Amygdala (tissue), 56 donors: ENCODE measurements around the gene CFAP74.

Experiments
- DNase-seq, 56 donors: peaks; one replicate each; lab custom pipeline; 2025; lab: John Stamatoyannopoulos, UW

Gene CFAP74

DNA sequence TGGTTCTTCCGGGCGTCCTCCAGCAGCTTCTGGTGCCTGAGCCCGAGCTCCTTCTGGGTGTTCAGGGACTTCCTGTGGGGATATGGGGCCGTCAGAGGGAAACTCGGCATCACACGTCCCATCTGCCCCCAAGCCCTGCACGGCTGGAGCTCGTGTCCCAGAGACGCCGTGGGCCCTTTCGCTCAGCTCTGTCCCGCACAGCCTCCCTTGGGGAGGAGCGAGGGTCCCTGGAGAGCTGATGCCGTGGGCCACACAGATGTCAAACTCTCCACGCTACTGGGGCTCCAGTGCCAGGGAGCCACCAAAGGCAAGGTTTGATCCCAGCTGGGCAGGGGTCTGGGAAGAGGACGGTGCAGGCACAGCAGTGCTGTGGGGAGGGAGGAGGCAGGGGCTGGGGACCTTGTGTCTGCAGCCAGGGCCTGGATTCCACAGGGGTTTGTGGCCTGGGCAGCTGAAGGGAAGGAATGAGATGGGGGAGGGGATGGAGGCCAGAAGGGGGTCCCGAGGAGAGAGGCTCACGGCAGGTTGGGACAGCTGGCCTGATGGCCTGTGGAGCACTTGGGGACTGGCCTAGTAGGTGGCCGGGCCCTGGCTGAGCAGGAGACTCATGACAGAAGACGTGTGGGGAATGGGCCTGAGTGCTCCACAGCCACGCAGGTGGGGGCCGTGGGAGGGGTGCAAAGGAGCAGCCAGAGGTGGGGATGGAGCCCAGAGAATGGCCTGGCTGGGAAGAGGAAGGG is 30.4 kb downstream of the CFAP74 start:
- no peak for DNase-seq

- DNase-seq: no peak
These were observed 31.9 kb downstream of the CFAP74 start for GRCh38 chr1:1971688-1972087.

DNA sequence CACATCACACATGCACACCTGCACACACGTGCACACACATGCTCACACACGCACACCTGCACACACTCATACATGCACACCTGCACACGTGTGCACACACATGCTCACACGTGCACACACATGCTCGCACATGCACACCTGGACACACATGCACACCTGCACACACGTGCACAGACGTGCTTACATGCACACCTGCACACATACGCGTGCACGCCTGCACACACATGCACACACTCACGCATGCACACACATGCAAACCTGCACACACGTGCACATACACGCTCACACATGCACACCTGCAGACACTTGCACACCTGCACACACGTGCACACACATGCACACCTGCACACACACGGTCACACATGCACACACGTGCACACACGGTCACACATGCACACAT is 32.6 kb downstream of the CFAP74 start:
- DNase-seq: no peak

DNA sequence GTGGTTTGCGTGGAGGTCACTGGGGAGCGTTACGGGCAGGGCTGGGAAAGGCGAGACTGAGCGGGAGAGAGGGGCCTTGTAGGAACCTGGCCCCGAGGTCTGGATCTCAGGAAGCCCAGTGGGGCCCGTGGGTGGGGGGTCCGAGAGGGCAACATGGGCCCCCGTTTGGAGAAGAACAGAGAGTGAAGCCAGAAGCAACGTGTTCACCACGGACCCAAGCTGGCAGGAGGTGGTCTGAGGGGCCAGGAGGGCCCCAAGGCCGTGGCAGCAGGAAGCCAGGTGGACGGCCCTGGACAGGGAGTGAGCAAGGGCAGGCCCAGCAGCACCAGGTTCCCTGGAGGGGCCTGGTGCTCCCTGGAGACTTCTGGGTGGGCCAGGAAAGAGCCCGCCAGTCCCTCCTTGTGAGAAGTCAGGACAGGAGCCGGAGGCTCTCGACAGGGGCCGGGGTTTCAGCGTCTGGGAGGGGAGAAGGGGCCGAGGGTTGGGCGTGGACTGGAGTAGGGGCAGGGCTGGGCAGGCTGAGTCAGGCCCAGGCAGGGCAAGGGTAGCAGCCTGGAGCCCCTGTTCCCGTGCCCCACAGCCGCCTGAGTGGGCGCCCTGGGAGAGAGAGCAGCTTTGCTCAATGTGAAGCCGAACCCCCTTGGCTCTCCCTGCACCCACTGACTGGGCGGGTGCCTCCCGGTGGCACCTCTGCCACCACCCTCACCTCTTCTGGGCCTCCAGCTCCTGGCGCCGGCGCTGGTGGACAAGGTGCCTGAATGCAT is 33.5 kb downstream of the CFAP74 start:
- DNase-seq: no peak

- no peak for DNase-seq
These were observed 34.1 kb downstream of the CFAP74 start for GRCh38 chr1:1969505-1969900.

- DNase-seq: no peak
These were observed 34.6 kb downstream of the CFAP74 start for GRCh38 chr1:1968767-1969504.

DNA sequence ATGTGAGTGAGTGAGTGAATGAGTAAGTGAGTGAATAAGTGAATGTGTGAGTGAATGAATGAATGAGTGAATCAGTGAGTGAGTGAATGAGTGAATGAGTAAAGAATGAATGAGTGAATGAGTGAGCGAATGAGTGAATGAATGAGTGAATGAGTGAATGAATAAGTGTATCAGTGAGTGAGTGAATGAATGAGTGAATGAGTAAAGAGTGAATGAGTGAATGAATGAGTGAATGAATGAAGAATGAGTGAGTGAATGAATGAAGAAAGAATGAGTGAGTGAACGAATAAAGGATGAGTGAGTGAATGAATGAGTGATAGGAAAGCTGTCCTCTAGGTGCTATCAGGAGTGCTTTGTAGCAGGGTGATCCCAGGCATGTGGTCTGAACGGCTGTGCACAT is 35.7 kb downstream of the CFAP74 start:
- no peak for DNase-seq

GRCh38 chr1:1967151-1967550 is 36.4 kb downstream of the CFAP74 start:
- no peak for DNase-seq

DNA sequence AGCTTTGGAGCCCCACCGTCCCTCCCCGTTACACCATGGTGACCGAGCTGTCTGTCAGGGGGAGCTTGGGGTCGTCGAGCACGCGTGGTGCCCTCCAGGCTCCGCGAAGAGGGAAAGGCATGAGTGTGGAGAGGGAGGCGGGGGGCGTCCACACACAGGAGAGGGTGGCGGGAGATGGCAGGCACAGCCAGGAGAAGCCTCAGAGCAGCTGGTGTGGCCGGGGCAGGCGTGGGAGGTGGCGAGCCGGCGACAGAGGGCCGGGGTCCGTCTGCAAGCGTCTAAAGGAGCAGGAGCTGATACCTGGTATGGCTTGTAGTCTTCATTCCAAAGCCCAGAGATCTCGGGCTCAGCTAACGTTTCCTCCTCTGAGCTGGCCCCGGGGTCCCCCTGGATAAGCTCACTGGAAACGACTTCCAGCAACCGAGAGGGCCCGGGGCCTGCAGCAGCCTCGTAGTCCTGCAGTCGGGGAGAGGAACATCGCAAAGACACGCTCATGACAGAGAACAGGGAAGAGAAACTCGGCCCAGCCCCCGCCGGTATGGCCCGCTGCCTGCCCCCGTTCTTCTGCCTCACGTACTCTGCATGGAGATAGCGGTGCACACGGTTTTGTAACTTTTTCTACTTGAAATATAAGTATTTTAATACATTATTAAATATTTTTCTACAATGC is 37.4 kb downstream of the CFAP74 start:
- peak in 12 of 56 donors; percentile 2 to 43 (median 20) for DNase-seq

GRCh38 chr1:1965546-1965945 is 38.0 kb downstream of the CFAP74 start:
- DNase-seq: no peak

GRCh38 chr1:1964811-1965210 is 38.8 kb downstream of the CFAP74 start:
- DNase-seq: no peak

GRCh38 chr1:1963570-1963969 is 40.0 kb downstream of the CFAP74 start:
- no peak for DNase-seq

DNA sequence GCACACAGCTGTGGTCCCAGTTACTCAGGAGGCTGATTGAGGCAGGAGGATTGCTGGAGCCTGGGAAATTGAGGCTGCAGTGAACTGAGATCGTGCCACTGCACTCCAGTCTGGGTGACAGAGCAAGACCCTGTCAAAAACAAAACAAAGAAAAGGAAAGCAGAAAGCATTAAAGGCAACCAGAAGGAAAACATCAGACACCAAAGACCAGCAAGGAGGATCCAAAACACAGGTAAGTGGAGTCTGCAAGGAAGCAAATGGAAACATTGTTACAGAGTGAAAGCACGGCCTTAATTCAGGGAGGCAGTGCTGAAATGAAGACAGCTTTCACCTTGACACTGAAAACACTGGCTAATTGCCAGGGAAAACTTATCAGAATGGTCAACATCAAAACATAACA is 40.8 kb downstream of the CFAP74 start:
- DNase-seq: no peak

DNA sequence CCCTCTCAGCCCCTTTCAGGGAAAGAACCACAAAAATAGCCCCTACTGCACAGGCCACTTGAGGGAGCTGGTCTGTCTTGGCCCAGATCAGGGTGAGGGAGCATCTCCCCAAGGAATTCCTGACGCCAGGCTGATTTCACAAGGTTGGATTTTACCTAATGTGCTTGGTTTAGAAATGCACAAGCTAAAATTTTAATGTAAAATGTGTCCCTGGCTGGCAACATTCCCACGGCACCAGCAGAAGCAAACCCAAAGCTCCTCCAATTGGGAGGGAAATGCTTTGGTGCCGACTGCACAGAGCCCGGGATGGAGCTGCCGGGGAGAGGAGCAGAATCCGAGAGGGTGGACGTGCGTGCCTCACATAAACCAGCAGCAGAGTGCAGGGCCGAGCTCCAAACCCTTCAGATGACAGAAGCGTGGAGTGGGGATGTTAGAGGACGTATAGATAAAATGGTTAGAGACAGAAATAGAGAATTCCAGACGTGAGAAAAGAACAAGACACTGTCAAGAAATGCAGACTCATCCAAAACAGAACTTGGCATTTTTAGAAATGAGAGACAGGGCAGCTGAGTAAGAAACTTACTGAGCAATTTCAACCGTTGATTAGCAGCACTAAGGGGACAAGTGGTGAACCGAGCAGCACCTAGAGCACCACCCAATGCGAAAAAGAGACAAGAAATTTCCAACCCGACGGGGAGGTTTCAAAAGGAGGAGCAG is 42.9 kb downstream of the CFAP74 start:
- DNase-seq: peak in 1 of 56 donors; percentile 12

DNA sequence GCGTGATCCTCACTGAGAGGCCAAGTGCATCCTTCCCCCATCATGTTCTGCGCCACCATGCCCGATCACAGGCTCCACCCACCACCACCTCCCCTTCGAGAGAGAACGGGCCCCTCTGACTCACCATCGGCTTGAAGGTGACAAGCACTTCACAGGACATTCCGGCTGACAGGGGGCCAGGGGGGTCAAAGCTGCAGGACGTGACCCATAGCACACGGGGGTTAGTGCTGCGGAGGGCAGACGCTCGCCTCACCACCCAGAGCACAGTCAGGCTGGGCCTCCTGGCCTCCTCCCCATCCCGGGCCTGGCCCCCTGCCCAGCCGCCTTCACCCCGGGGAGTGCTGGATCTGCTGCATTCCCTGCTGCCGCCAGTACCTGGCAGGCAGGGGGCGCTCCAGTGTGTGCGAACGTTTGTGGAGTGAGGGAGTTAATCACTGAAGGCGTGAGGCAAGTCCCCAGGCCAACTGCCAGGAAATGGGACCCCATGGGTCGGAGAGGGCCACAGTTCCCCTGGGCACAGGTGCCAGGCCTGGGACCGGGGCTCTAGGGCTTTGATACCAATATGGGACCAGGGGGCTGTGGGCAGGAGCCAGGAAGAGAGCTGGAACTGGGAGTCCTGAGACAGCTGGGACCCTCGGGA is 43.6 kb downstream of the CFAP74 start:
- peak in 40 of 56 donors; percentile 8 to 72 (median 40) for DNase-seq

DNA sequence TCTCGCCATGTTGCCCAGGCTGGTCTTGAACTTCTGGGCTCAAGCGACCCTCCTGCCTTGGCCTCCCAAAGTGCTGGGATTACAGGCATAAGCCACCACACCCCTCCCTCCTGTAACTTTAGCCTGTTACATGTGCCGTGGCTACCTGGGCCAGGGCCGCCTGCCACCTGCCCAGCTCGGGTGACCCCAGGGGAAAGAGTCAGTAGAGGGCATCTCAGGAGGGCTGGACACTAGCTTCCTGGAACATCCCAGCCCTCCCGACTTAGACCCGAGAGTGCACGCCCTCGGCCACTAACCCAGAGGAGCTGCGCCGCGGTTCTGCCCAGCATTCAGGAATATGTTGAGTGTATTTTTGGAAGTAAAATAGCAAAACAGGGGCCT is 44.1 kb downstream of the CFAP74 start:
- no peak for DNase-seq

DNA sequence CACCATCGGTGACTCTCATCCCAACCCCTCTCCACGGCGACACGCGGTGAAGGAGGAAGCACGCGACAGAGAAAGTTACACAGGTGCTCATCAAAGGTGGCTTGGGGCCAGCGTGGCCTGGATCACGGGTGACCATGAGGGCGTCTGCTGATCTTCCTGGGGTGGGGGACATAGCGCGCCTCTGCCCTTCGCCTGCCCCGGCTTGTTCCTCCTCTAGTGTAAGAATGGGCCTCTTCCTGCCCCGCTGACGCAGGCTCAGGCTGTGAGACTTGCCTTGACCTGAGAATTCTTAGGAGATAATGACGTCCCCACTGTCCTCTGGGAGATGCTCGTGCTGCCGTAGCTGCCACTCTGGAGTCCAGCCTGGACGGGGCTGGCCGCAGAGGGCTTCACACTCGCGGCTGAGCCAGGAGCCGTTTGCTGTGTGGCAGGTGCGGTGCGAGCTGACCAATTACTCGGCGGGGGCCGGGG is 45.5 kb downstream of the CFAP74 start:
- no peak for DNase-seq

GRCh38 chr1:1957533-1957961 is 46.0 kb downstream of the CFAP74 start:
- DNase-seq: no peak
